Endodermal cell (in vitro differentiated cells): ENCODE data around the gene PSMA4. TPM values are rescaled to one million over a fixed set of nuclear protein-coding genes. Genes with fewer than 3 reads are reported as not detected.
"Not testable (repeated sequence)": the region's sequence is repeated elsewhere in the genome, so short reads cannot be mapped to it uniquely, and the experiment has no call there.

ENCODE experiments used
- DNase-seq: peaks from one replicate; pipeline ENCODE4 v3.0.0-alpha.2; 2017
- H3K27ac ChIP-seq: 2 replicates; pipeline ENCODE4 v1.5.1; 2013; ENCODE audit warnings: mild to moderate bottlenecking, low read depth, low read length, moderate library complexity
- H3K27me3 ChIP-seq: 2 replicates; pipeline ENCODE4 v1.6.1; 2013; ENCODE audit warnings: mild to moderate bottlenecking, low read length, moderate library complexity; ENCODE audit not compliant: insufficient read depth, control insufficient read depth, poor library complexity, severe bottlenecking
- H3K36me3 ChIP-seq: 2 replicates; pipeline ENCODE4 v1.7.0; 2013; ENCODE audit warnings: mild to moderate bottlenecking, low read length, moderate library complexity; ENCODE audit not compliant: control insufficient read depth, insufficient read depth
- H3K4me1 ChIP-seq: one replicate; pipeline ENCODE4 v1.7.0; 2013; ENCODE audit warnings: low read length; ENCODE audit not compliant: control insufficient read depth, insufficient read depth
- H3K4me3 ChIP-seq: 2 replicates; pipeline ENCODE4 v1.5.1; 2013; ENCODE audit warnings: mild to moderate bottlenecking, low read length, moderate library complexity
- H3K9ac ChIP-seq: 2 replicates; pipeline ENCODE4 v1.6.1; 2013; ENCODE audit warnings: mild to moderate bottlenecking, low read length, moderate library complexity; ENCODE audit not compliant: poor library complexity, severe bottlenecking; ENCODE audit errors: extremely low read depth
- H3K9me3 ChIP-seq: 2 replicates; pipeline ENCODE4 v1.6.1; 2013; ENCODE audit warnings: mild to moderate bottlenecking, low read length, moderate library complexity; ENCODE audit not compliant: control insufficient read depth
- H3K27ac Mint-ChIP-seq: 2 replicates; pipeline ENCODE4 v1.8.0; 2020; ENCODE audit warnings: mixed read lengths
- H3K27me3 Mint-ChIP-seq: 2 replicates; pipeline ENCODE4 v1.8.0; 2021; ENCODE audit warnings: mild to moderate bottlenecking, mixed read lengths; ENCODE audit not compliant: insufficient read depth
- H3K36me3 Mint-ChIP-seq: 2 replicates; pipeline ENCODE4 v1.8.0; 2020; ENCODE audit warnings: low read depth, mixed read lengths
- H3K4me1 Mint-ChIP-seq: 2 replicates; pipeline ENCODE4 v1.8.0; 2020; ENCODE audit warnings: mixed read lengths
- H3K4me3 Mint-ChIP-seq: 2 replicates; pipeline ENCODE4 v1.8.0; 2020; ENCODE audit warnings: mild to moderate bottlenecking, moderate library complexity, mixed read lengths
- H3K9me3 Mint-ChIP-seq: 2 replicates; pipeline ENCODE4 v1.8.0; 2020; ENCODE audit warnings: mild to moderate bottlenecking, mixed read lengths
- WGBS, 2 experiments: methylation state at CpG; one replicate each; pipeline versions ENCODE4 v1.1.5 to v1.1.7; 2013; ENCODE audit warnings: missing lambda C conversion rate in 2 of 2, mixed read lengths in 1 of 2; ENCODE audit not compliant: insufficient coverage in 1 of 2, insufficient read length in 1 of 2; 5-methylcytosine and 5-hydroxymethylcytosine counted together
- total RNA-seq, 2 donors: library from RNA; stranded (reverse); fragmentation: NEBNext Ultra II Directional in 1 of 2; extraction: Animal tissue kit (Norgen Biotek cat#: 25700) in 1 of 2; gene quantifications; 2 replicates in 1 of 2; 3 replicates in 1 of 2; pipeline ENCODE4 v1.2.1, GENCODE V29; 2021
- TF ChIP-seq, protein P1 (sequence below): fragments of 200-600 bp; sonication (generic); conservative IDR thresholded peaks from 2 replicates; pipeline ENCODE4 v1.5.0; 2021; ENCODE audit warnings: antibody characterized with exemption, mild to moderate bottlenecking

The PSMA4 gene
- total RNA-seq, 2 donors from 2014 or later: 250 to 254 TPM

DNA sequence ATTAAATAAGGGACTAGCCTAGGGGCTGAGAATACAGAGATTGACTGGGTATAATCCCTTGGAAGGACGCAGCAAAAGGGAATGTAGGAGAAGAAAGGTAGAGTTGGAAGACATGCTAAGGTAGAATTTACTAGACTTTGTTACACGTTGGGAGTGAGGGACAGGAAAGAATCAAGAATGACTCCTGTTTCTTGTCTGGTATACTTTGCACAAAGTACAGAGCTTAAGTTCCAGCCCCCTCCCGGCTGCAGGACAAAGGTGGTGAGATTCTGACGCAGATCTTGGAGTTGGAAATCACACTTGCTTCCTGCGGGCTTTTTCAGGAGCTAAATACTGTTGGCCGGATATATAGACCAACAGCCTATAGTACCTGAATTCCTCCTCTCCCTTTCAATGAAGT is 32.0 kb upstream of the PSMA4 start:
- peaks cover 4% of the 10 kb centered on the region for H3K4me1 Mint-ChIP-seq
- peaks cover 13% of the 10 kb centered on the region for H3K9me3 Mint-ChIP-seq
- DNase-seq: no peak
- H3K36me3 Mint-ChIP-seq: no peaks in the 10 kb centered on the region
- no peak overlapping the region for H3K27ac Mint-ChIP-seq
- Histone ChIP-seq H3K4me1 (no peaks in the 10 kb centered on the region), H3K27ac (no peak overlapping the region), H3K36me3 (no peaks in the 10 kb centered on the region), H3K27me3 (peaks cover 26% of the 10 kb centered on the region), H3K4me3 (peak overlapping the region; percentile 82), H3K9ac (no peak overlapping the region), H3K9me3 (no peaks in the 10 kb centered on the region)
- peak overlapping the region; percentile 75 for H3K4me3 Mint-ChIP-seq
- H3K27me3 Mint-ChIP-seq: peaks cover 12% of the 10 kb centered on the region
- 34 to 60% methylated on average over 2 to 6 of the region's 6 CpGs for WGBS, 2 experiments
- TF ChIP-seq, protein P1, sequence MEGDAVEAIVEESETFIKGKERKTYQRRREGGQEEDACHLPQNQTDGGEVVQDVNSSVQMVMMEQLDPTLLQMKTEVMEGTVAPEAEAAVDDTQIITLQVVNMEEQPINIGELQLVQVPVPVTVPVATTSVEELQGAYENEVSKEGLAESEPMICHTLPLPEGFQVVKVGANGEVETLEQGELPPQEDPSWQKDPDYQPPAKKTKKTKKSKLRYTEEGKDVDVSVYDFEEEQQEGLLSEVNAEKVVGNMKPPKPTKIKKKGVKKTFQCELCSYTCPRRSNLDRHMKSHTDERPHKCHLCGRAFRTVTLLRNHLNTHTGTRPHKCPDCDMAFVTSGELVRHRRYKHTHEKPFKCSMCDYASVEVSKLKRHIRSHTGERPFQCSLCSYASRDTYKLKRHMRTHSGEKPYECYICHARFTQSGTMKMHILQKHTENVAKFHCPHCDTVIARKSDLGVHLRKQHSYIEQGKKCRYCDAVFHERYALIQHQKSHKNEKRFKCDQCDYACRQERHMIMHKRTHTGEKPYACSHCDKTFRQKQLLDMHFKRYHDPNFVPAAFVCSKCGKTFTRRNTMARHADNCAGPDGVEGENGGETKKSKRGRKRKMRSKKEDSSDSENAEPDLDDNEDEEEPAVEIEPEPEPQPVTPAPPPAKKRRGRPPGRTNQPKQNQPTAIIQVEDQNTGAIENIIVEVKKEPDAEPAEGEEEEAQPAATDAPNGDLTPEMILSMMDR: no peak

DNA sequence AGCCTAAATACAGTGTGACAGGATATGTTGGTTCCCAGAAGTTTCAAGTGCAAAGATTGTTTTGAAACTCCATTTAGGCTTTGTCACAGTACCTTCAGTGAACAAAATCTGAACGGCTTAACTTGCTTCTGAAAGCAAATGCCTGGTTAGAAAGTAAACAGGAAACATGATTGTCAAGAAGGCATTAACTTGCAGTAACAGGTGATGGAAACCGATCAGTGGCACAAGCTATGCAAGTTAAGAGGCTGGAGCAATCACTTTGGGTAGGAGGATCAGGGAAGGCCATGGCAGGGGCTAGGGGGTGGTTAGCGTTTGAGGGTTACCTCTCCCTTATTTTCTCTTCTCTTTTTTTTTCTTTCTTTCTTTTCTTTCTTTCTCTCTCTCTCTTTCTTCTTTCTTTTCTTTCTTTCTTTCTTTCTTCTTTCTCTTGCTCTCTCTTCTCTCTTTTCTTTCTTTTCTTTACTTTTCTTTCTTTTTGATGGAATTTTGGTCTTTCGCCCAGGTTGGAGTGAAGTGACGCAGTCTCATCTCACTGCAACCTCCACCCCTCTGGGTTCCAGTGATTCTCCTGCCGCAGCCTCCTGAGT is 30.4 kb upstream of the PSMA4 start:
- H3K4me1 Mint-ChIP-seq: peaks cover 4% of the 10 kb centered on the region
- peaks cover 9% of the 10 kb centered on the region for H3K9me3 Mint-ChIP-seq
- H3K27ac ChIP-seq: no peak overlapping the region
- peaks cover 12% of the 10 kb centered on the region for H3K27me3 Mint-ChIP-seq
- H3K36me3 ChIP-seq: no peaks in the 10 kb centered on the region
- no peak overlapping the region for H3K4me3 Mint-ChIP-seq
- TF ChIP-seq, protein P1: no peak
- no peak overlapping the region for H3K4me3 ChIP-seq
- no peaks in the 10 kb centered on the region for H3K36me3 Mint-ChIP-seq
- WGBS, 2 experiments: 89 to 94% methylated on average over 3 to 6 of the region's 6 CpGs
- H3K9ac ChIP-seq: no peak overlapping the region
- DNase-seq: no peak
- H3K9me3 ChIP-seq: no peaks in the 10 kb centered on the region
- no peaks in the 10 kb centered on the region for H3K4me1 ChIP-seq
- H3K27ac Mint-ChIP-seq: no peak overlapping the region
- peaks cover 26% of the 10 kb centered on the region for H3K27me3 ChIP-seq

DNA sequence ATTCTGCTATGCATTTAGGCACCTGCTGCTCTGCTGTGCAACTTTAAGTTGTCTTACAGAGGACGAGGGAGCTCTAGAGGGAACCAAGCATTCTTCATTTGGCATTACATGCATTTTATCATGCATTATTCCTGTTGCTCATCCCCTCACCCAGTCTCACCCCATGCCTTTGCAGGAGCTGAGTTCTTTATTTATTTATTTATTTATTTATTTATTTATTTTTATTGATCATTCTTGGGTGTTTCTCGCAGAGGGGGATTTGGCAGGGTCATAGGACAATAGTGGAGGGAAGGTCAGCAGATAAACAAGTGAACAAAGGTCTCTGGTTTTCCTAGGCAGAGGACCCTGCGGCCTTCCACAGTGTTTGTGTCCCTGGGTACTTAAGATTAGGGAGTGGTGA is 20.2 kb upstream of the PSMA4 start:
- H3K4me1 Mint-ChIP-seq, H3K9ac ChIP-seq, H3K36me3 ChIP-seq, DNase-seq, H3K36me3 Mint-ChIP-seq, H3K27ac Mint-ChIP-seq, H3K4me3 Mint-ChIP-seq, H3K27me3 Mint-ChIP-seq, H3K4me1 ChIP-seq, H3K27ac ChIP-seq, H3K4me3 ChIP-seq, H3K27me3 ChIP-seq: not testable (repeated sequence)
- H3K9me3 ChIP-seq: peaks cover 11% of the 10 kb centered on the region
- 97% methylated on average over 1 of the region's 3 CpGs; no CpG with 5 or more reads in 1 of the 2 experiments for WGBS, 2 experiments
- peaks cover 25% of the 10 kb centered on the region for H3K9me3 Mint-ChIP-seq

DNA sequence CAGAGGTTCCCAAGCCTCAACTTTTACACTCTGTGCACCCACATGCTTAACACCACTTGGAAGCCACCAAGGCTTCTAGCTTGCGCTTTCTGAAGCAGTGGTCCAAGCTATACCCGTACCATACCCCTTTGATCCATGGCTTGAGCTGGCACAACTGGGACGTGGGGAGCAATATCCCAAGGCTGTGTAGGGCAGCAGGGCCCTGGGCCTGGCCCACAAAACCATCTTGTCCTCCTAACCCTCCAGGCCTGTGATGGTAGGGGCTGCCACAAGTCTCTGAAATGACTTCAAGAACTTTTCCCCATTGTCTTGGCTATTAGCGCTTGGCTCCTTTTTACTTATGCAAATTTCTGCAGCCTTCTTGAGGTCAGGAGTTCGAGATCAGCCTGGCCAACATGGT is 16.0 kb upstream of the PSMA4 start:
- Mint-ChIP-seq H3K27me3 (peaks cover 4% of the 10 kb centered on the region), H3K4me1 (peaks cover 4% of the 10 kb centered on the region), H3K27ac (no peak overlapping the region), H3K36me3 (peaks cover 7% of the 10 kb centered on the region), H3K9me3 (peaks cover 39% of the 10 kb centered on the region), H3K4me3 (no peak overlapping the region)
- TF ChIP-seq, protein P1: no peak
- WGBS, 2 experiments: 84 to 93% methylated on average over 2 to 5 of the region's 5 CpGs
- H3K27me3 ChIP-seq: no peaks in the 10 kb centered on the region
- no peak for DNase-seq
- no peak overlapping the region for H3K27ac ChIP-seq
- H3K4me1 ChIP-seq: no peaks in the 10 kb centered on the region
- no peaks in the 10 kb centered on the region for H3K36me3 ChIP-seq
- H3K4me3 ChIP-seq: no peak overlapping the region
- H3K9me3 ChIP-seq: peaks cover 11% of the 10 kb centered on the region
- no peak overlapping the region for H3K9ac ChIP-seq
